OCI-LY7 (cell line): ENCODE data around the gene XRN2. TPM values are rescaled to one million over a fixed set of nuclear protein-coding genes. Genes with fewer than 3 reads are reported as not detected.

Experiments used
- BruUV-seq: library from RNA; stranded (reverse); fragments of 400-500 nt; replicated peaks from 2 replicates; lab custom pipeline; 2021; lab: Mats Ljungman, UMichigan
- CTCF ChIA-PET: fragments of 300-600 bp; sonication (Branson Sonifier 250); formaldehyde crosslinking; loops from one replicate; lab custom pipeline; 2022; ENCODE audit warnings: antibody characterized with exemption; ENCODE audit not compliant: unreplicated experiment; lab: Charles Lee
- POLR2A ChIA-PET: fragments of 300-600 bp; sonication (Branson Sonifier 250); formaldehyde crosslinking; loops from one replicate; lab custom pipeline; 2022; ENCODE audit warnings: antibody characterized with exemption; lab: Charles Lee
- DNase-seq: peaks from one replicate; pipeline ENCODE4 v3.0.0-alpha.2; 2015; ENCODE audit warnings: low spot score
- H2AFZ ChIP-seq: fragments of 200-600 bp; sonication (generic), shearing (Covaris generic); 2 replicates; pipeline ENCODE4 v1.6.1; 2014; ENCODE audit warnings: mild to moderate bottlenecking, antibody characterized with exemption, low read length, moderate library complexity
- H3K27ac ChIP-seq: fragments of 200-600 bp; sonication (generic); 2 replicates; pipeline ENCODE4 v1.5.1; 2014; ENCODE audit warnings: mixed run types, low read depth, mild to moderate bottlenecking, moderate library complexity, low read length, inconsistent platforms; ENCODE audit not compliant: poor library complexity, severe bottlenecking
- H3K36me3 ChIP-seq: fragments of 200-600 bp; sonication (generic); 2 replicates; pipeline ENCODE4 v1.6.1; 2014; ENCODE audit warnings: mild to moderate bottlenecking, antibody characterized with exemption, low read length, moderate library complexity, mixed read lengths; ENCODE audit not compliant: insufficient read depth
- H3K4me1 ChIP-seq: fragments of 200-600 bp; sonication (generic); 2 replicates; pipeline ENCODE4 v1.5.1; 2014; ENCODE audit warnings: mild to moderate bottlenecking, low read length; ENCODE audit not compliant: insufficient read depth, poor library complexity, severe bottlenecking
- H3K4me2 ChIP-seq: fragments of 200-600 bp; sonication (generic); 2 replicates; pipeline ENCODE4 v1.6.1; 2014; ENCODE audit warnings: mild to moderate bottlenecking, low read length
- H3K4me3 ChIP-seq: fragments of 200-600 bp; sonication (generic); 2 replicates; pipeline ENCODE4 v1.5.1; 2014; ENCODE audit warnings: mild to moderate bottlenecking, low read depth, low read length; ENCODE audit not compliant: poor library complexity, severe bottlenecking
- H3K79me2 ChIP-seq: fragments of 200-600 bp; sonication (generic); 2 replicates; pipeline ENCODE4 v1.6.1; 2016; ENCODE audit warnings: low read depth, mild to moderate bottlenecking, low read length, moderate library complexity, mixed read lengths; ENCODE audit not compliant: insufficient read depth
- H3K9me2 ChIP-seq: fragments of 200-600 bp; sonication (generic); 2 replicates; pipeline ENCODE4 v1.6.1; 2016; ENCODE audit warnings: mild to moderate bottlenecking, low read length, mixed read lengths; ENCODE audit not compliant: insufficient read depth
- H3K9me3 ChIP-seq: fragments of 200-600 bp; sonication (generic); 2 replicates; pipeline ENCODE4 v1.6.1; 2014; ENCODE audit warnings: mild to moderate bottlenecking, mixed run types, low read length, mixed read lengths
- H4K20me1 ChIP-seq: fragments of 200-600 bp; sonication (generic); 2 replicates; pipeline ENCODE4 v1.6.1; 2014; ENCODE audit warnings: mild to moderate bottlenecking, antibody characterized with exemption, low read length, moderate library complexity, mixed read lengths; ENCODE audit not compliant: insufficient read depth
- EZH2phosphoT487 ChIP-seq: fragments of 200-600 bp; sonication (generic); IDR thresholded peaks from 2 replicates; pipeline ENCODE4 v1.6.1; 2018; ENCODE audit warnings: low read depth, borderline replicate concordance, mild to moderate bottlenecking, mixed run types, antibody characterized with exemption, low read length, moderate library complexity, mixed read lengths
- intact Hi-C: fragments of 100-400 bp; cut with micrococcal nuclease; formaldehyde crosslinking; loops from one replicate; pipeline ENCODE4 v1.10.0; 2022; ENCODE audit not compliant: unreplicated experiment
- total RNA-seq, 2 experiments: library from RNA; depleted of rRNA in 1 of 2; stranded (reverse); fragments of >200 nt in 1 of 2; shearing (Covaris generic) in 1 of 2; gene quantifications; 2 replicates each; pipeline ENCODE4 v1.2.3, GENCODE V29; 2014 to 2022
- TF ChIP-seq, protein P1 (sequence below): fragments of 200-600 bp; sonication (generic); conservative IDR thresholded peaks from 2 replicates; pipeline ENCODE4 v1.5.1; 2014; ENCODE audit warnings: mild to moderate bottlenecking, antibody characterized with exemption, low read length, moderate library complexity, mixed read lengths

XRN2 gene
- total RNA-seq, 2 experiments from 2014 or later: 47.9 to 50.3 TPM

DNA sequence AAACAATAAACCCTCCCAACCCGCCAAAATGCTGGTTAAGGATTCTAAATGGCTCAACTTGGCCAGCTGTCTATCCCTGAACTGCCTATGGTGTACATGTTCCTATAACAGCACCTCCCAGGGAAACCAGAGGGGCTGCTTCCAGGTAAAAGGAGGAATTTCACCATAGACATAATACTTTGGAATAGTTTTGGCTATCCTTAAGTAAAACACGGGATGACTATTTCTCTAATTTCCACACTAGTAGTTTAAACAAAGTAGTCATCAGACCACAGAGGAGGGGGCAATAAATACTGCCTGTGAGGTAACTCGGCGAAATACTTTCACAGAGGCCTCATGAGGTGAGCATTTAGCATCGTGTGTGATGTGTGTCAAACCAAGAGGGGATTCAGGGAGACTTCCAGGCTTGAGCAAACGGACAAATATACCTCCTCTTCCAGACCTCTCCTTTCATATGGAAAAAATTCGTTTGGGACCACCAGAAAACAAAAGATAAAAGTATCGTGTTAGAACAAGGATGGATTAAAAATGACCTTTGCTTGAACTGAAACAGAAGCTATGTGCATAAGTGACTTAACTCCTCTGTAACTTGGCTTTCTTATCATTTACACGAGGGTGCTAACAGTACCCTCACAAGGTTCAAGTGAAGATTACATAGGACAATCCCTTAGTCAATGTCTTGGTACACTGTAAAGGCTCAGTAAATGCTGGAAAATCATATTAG is 1.0 kb upstream of the XRN2 start:
- Histone ChIP-seq H3K79me2 (peaks cover 39% of the 10 kb centered on the region), H3K9me2 (no peaks in the 10 kb centered on the region), H3K36me3 (peaks cover 13% of the 10 kb centered on the region), H3K4me3 (peak overlapping the region; percentile 95), H3K27ac (peak overlapping the region; percentile 72), H3K4me1 (peaks cover 17% of the 10 kb centered on the region), H3K4me2 (peak overlapping the region; percentile 92), H3K9me3 (no peaks in the 10 kb centered on the region), H4K20me1 (peaks cover 16% of the 10 kb centered on the region; the same call in 1 of the 2 replicates), H2AFZ (peak overlapping the region; percentile 92)
- ChIA-PET CTCF (no interaction called here), POLR2A (interaction anchor here (0.6 to 0.9 kb wide), 2 partner anchors 64 to 272 kb away, joined by 3 to 4 read pairs; no protein-coding TSS in a partner anchor)
- DNase-seq: peak; percentile 8
- intact Hi-C loops: loop anchor here (10.0 kb wide), 1 partner anchor 177 kb away; the partner anchor contains the start of gene KIZ
- BruUV-seq: no TSS peak
- no peak for TF ChIP-seq EZH2phosphoT487
- TF ChIP-seq, protein P1, sequence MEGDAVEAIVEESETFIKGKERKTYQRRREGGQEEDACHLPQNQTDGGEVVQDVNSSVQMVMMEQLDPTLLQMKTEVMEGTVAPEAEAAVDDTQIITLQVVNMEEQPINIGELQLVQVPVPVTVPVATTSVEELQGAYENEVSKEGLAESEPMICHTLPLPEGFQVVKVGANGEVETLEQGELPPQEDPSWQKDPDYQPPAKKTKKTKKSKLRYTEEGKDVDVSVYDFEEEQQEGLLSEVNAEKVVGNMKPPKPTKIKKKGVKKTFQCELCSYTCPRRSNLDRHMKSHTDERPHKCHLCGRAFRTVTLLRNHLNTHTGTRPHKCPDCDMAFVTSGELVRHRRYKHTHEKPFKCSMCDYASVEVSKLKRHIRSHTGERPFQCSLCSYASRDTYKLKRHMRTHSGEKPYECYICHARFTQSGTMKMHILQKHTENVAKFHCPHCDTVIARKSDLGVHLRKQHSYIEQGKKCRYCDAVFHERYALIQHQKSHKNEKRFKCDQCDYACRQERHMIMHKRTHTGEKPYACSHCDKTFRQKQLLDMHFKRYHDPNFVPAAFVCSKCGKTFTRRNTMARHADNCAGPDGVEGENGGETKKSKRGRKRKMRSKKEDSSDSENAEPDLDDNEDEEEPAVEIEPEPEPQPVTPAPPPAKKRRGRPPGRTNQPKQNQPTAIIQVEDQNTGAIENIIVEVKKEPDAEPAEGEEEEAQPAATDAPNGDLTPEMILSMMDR: no peak

DNA sequence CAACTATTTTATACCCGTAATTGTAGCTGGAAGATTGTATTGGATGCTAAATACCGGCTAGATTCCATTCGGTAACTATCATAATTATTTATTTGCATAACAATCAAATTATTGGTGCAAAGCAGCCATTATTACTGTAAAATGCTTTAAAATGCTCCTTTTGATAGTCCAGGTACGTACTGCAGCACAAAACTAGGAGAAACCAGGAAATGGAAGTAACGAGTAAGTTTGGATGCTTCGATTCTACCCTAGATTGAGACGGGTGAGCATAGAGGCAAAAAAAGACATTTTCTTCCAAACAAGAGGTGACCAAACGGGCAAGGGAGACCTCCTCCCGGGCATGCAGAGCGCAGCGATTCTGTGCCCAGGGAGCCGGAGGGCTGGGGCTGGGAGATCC is 469 bp upstream of the XRN2 start:
- DNase-seq: no peak
- no peaks in the 10 kb centered on the region for H3K9me2 ChIP-seq
- POLR2A ChIA-PET: interaction anchor here (0.5 to 0.9 kb wide), 3 partner anchors 26 to 272 kb away, joined by 3 to 4 read pairs (median 3); no protein-coding TSS in a partner anchor
- TSS peak; percentile 93 for BruUV-seq
- peaks cover 17% of the 10 kb centered on the region for H3K4me1 ChIP-seq
- intact Hi-C loops: loop anchor here (10.0 kb wide), 1 partner anchor 178 kb away; the partner anchor contains the start of gene KIZ
- H3K79me2 ChIP-seq: peaks cover 45% of the 10 kb centered on the region
- peak overlapping the region; percentile 92 for H2AFZ ChIP-seq
- peaks cover 18% of the 10 kb centered on the region for H3K36me3 ChIP-seq
- H3K4me2 ChIP-seq: peak overlapping the region; percentile 92
- peaks cover 16% of the 10 kb centered on the region; the same call in 1 of the 2 replicates for H4K20me1 ChIP-seq
- peak overlapping the region; percentile 72 for H3K27ac ChIP-seq
- CTCF ChIA-PET: interaction anchor here (0.6 kb wide), 1 partner anchor 662 kb away, joined by 3 read pairs; no protein-coding TSS in a partner anchor
- peak overlapping the region; percentile 95 for H3K4me3 ChIP-seq
- TF ChIP-seq, protein P1: no peak
- TF ChIP-seq EZH2phosphoT487: no peak
- no peaks in the 10 kb centered on the region for H3K9me3 ChIP-seq
